SK-N-MC (cell line): ENCODE results near the gene UTF1.
"Not testable (repeated sequence)": the region's sequence is repeated elsewhere in the genome, so short reads cannot be mapped to it uniquely, and the experiment has no call there.

Experiments
- DNase-seq: peaks from one replicate; pipeline ENCODE4 v3.0.0-alpha.2; 2011; ENCODE audit warnings: low read depth, low spot score
- H3K27ac ChIP-seq: fragments of 200-600 bp; sonication (generic); 2 replicates; pipeline ENCODE4 v1.5.1; 2016; ENCODE audit warnings: mixed run types
- H3K36me3 ChIP-seq: fragments of 200-600 bp; sonication (generic); 2 replicates; pipeline ENCODE4 v1.6.1; 2017; ENCODE audit warnings: antibody characterized with exemption, low read length, mixed read lengths; ENCODE audit not compliant: insufficient read depth
- H3K4me3 ChIP-seq: fragments of 200-600 bp; sonication (generic); 2 replicates; pipeline ENCODE4 v1.5.1; 2016
- H3K9ac ChIP-seq: fragments of 200-600 bp; sonication (generic); 2 replicates; pipeline ENCODE4 v1.8.0; 2017; ENCODE audit warnings: mixed run types, mixed read lengths; ENCODE audit not compliant: insufficient read length
- H3K9me3 ChIP-seq: fragments of 200-600 bp; sonication (generic); 2 replicates; pipeline ENCODE4 v1.6.1; 2017; ENCODE audit warnings: low read depth, mild to moderate bottlenecking, antibody characterized with exemption, low read length, moderate library complexity, mixed read lengths
- EZH2 ChIP-seq: fragments of 200-600 bp; sonication (generic); IDR thresholded peaks from one replicate; pipeline ENCODE4 v1.6.1; 2017; ENCODE audit warnings: antibody characterized with exemption
- FOXP2 ChIP-seq: optimal IDR thresholded peaks from 2 replicates; pipeline ENCODE3; 2011; ENCODE audit warnings: mild to moderate bottlenecking, moderate library complexity; ENCODE audit not compliant: insufficient read depth; ENCODE audit errors: extremely low read length, control extremely low read depth
- POLR2AphosphoS5 ChIP-seq: IDR thresholded peaks from 2 replicates; pipeline ENCODE4 v1.6.1; 2012; ENCODE audit warnings: mild to moderate bottlenecking, low read depth, low read length, borderline replicate concordance

The UTF1 gene

DNA sequence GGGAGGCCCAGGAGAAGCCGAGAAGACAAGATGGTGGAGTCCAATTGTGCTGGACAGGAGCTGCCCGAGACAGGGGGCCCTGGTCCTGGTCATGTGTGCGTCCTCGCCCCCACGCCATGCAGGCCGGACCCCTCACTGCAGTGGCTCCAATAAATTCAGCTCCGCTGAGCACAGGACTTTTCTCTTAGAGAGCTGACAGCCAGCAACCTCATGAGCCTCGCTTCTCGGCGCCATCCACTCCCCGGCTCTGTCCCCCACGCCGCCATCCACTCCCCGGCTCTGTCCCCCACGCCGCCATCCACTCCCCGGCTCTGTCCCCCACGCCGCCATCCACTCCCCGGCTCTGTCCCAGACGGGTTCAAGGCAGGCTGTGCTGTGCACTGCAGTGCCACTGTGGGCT, 2.8 kb upstream of the UTF1 start:
- no peaks in the 10 kb centered on the region for H3K36me3 ChIP-seq

DNA sequence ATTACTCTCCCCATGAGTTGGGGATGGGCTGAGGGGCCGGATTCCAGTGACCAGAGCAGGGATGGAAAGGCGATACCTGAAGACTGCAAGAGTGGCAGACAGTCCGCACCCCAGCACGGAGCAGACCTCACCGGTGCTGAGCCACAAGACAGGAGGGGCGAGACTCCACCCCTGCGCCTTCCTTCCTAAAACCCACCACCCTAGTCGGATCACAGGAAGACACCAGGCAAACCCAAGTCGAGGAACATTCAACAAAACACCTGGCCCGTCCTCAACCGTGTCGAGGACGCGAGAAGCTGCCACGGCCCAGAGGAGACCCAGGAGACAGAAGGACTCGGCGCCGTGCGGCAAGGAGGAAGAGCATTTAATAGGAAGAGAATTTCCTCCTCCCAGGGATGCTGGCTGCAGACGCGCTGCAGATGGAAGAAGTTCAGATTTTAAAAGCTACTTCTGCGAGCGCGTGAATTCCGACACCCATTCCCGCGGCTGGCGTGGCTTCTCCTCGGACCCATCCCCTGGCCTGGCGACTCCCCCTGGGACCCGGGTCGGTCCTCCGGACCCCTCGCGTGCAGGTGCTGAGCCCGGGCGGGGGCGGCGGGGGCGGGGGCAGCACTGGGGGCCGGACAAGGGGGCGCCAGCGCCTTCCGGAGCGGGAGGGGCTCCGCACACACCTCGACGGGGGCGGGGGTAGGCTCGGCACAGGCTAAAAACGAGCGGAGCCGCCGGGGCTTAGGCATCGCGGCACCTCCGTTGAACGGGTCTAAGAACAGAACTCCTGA, 563 bp upstream of the UTF1 start:
- Histone ChIP-seq H3K4me3 (no peak overlapping the region), H3K9ac (no peak overlapping the region), H3K27ac (no peak overlapping the region), H3K9me3 (no peaks in the 10 kb centered on the region), H3K36me3 (no peaks in the 10 kb centered on the region)
- no peak for DNase-seq
- no peak for TF ChIP-seq FOXP2
- no peak for TF ChIP-seq EZH2
- TF ChIP-seq POLR2AphosphoS5, result no peak

More for the DNA sequence above, 2.8 kb upstream of the UTF1 start:
- Histone ChIP-seq H3K4me3 (no peak overlapping the region), H3K27ac (no peak overlapping the region), H3K9ac (no peak overlapping the region), H3K9me3 (no peaks in the 10 kb centered on the region)
- DNase-seq, result no peak
- TF ChIP-seq EZH2, result no peak
- TF ChIP-seq POLR2AphosphoS5, result no peak
- no peak for TF ChIP-seq FOXP2

DNA sequence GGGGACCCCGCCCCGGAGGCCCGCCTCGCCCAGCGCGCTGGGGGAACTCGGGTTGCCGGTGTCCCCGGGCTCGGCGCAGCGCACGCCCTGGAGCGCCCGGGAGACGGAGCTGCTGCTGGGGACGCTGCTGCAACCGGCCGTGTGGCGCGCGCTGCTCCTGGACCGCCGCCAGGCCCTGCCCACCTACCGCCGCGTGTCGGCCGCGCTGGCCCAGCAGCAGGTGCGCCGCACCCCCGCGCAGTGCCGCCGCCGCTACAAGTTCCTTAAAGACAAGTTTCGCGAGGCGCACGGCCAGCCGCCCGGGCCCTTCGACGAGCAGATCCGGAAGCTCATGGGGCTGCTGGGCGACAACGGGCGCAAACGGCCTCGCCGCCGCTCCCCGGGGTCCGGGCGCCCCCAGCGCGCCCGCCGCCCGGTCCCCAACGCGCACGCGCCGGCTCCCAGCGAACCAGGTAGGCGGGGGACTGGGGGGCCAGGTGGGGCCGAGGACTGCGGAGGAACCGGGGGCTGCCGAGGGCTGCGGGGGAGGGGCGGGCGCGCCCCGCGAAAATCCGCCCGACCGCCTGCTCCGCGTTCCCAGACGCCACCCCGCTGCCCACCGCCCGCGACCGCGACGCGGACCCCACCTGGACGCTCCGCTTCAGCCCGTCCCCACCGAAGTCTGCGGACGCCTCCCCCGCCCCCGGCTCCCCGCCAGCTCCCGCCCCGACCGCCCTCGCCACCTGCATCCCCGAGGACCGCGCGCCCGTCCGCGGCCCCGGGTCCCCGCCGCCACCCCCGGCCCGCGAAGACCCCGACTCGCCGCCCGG, 574 bp downstream of the UTF1 start:
- H3K9ac ChIP-seq, result no peak overlapping the region
- TF ChIP-seq FOXP2 (no peak), POLR2AphosphoS5 (no peak), EZH2 (no peak)
- no peak overlapping the region for H3K27ac ChIP-seq
- H3K4me3 ChIP-seq, result no peak overlapping the region
- no peaks in the 10 kb centered on the region for H3K9me3 ChIP-seq
- H3K36me3 ChIP-seq, result no peaks in the 10 kb centered on the region
- DNase-seq, result no peak

DNA sequence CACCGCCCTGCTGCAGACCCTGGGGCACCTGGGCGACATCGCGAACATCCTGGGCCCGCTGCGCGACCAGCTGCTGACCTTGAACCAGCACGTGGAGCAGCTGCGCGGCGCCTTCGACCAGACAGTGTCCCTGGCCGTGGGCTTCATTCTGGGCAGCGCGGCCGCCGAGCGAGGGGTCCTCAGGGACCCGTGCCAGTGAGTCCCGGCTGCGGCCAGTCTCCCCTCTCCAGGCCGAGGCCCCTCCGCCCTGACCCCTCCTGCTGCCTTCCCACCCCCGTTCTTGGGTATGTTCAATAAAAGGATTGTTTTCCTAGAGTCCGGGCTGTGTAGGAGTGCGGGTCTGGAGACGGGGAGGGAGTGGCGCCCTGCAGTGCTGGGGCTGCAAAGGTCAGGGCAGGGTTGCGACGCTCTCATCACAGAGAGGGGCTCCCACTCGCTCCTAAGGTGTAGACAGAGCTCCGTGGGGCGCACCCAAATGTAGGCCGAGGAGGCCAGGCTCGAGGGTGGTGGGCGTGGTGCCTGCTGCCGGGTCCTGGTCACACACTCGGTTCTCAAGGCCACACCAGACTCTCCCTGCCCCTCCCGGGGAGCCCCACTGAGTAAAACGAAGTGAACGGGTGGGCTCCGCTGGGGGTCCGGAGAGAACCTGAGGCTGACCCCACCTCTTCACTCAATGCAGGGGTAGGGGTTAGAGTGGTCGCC, 1.4 kb downstream of the UTF1 start:
- Histone ChIP-seq H3K9ac (no peak overlapping the region), H3K27ac (no peak overlapping the region), H3K4me3 (no peak overlapping the region), H3K9me3 (no peaks in the 10 kb centered on the region), H3K36me3 (no peaks in the 10 kb centered on the region)
- DNase-seq, result no peak
- no peak for TF ChIP-seq FOXP2
- TF ChIP-seq POLR2AphosphoS5, result no peak
- no peak for TF ChIP-seq EZH2

DNA sequence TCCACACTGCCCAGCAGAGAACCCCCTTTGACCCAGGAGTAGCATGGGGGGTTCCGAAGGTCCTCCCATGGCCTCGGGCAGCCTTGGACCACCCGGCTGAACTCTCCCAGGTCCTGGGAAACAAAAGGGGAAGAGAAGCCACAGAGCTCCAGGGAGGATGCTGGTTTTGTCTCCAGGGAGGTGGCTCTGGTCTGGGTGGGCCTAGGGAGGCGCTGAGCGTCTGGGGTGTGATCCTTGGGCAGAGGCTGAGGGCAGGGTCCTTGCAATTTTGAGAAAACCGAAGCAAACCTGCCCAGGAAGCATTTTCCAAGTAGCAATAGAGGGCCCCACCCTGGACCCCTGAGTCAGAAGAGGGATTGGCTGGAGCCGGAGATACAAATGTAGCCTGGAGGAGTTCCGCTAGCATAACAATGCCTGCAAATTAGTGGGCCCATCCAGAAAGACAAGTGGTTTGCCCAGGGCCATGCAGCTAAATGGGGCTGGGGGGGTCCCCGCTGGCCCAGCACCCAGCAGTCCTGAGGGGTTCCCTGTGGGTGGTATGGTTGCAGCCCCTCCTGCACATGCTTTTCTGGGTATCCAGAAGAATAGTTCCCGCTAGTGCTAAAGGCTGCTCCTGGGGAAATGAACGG, 2.0 kb downstream of the UTF1 start:
- no peak overlapping the region for H3K4me3 ChIP-seq
- no peaks in the 10 kb centered on the region for H3K36me3 ChIP-seq
- H3K9ac ChIP-seq, result no peak overlapping the region
- no peak for DNase-seq
- H3K9me3 ChIP-seq, result no peaks in the 10 kb centered on the region
- no peak for TF ChIP-seq POLR2AphosphoS5
- no peak overlapping the region for H3K27ac ChIP-seq

DNA sequence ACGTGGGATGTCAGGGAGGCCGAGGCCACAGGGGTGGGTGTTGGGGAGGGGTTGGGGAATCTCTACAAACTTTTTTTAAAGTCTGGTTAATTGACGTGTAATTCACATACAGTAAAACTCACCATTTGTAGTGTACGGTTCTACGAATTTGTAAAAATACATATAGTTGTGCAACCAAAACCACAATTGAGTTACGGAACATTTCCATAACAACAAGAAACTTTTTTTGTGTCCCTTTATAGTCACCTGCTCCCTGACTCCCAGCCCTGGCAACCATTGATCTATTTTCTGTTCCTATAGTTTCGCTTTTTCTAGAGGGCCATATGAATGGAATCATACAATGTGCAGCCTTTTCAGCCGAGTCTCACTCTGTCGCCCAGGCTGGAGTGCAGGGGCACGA, 4.8 kb downstream of the UTF1 start:
- not testable (repeated sequence) for H3K9me3 ChIP-seq, H3K9ac ChIP-seq, H3K36me3 ChIP-seq, H3K4me3 ChIP-seq, H3K27ac ChIP-seq, DNase-seq

DNA sequence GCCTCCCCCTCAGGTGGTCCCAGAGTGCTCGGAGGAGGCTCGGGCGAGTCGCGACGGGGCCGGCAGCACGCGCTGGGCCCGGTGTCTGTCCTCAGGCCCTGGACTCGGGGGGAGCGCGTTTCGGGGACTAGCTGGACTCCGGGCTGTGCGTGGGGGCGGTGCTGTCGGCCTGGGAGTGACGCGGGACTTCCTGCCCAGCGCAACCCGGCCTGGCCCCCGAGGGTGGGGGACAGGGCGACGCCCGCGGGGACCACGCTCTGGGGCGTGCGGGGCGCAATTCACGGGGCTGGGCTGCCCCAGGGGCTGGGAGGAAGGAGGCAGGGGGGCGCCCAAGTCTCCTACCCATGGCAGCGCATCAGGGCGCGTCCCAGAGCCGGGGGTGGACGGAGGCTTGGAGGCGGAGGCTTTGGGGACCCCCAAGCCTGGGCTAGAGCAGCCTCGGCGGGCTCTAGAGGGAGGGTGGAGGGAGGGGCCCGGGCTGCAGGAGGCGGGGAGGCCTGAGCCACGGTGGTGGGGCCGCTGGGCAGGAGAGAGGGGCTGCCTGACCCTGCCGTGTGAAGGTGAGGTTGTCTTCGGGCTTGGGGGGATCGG, 5.3 kb downstream of the UTF1 start:
- no peak overlapping the region for H3K27ac ChIP-seq
- DNase-seq, result no peak
- no peak overlapping the region for H3K4me3 ChIP-seq
- TF ChIP-seq POLR2AphosphoS5, result no peak
- no peak for TF ChIP-seq EZH2
- no peak for TF ChIP-seq FOXP2
- H3K9ac ChIP-seq, result no peak overlapping the region
- H3K9me3 ChIP-seq, result no peaks in the 10 kb centered on the region
- no peaks in the 10 kb centered on the region for H3K36me3 ChIP-seq

DNA sequence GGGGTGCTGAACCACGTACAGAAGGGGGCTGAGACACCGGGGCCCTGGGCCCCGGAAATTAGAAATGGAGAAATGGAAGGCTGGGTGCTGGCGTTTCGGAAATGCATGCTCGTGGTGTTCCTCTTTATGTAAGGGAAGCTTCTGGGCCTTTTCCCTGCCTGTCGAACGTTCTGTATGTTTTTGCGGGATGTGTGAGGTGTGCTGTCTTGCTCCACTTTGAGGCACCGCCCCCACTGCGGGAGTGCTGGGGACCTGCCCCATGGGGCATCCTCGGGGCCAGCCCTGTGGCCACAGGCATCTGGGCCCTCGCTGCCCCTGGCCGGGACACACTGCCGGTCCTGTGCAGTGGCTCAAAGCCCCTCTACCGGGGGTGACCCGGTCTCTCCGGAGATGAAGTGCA, 5.9 kb downstream of the UTF1 start:
- Histone ChIP-seq H3K4me3 (no peak overlapping the region), H3K9me3 (no peaks in the 10 kb centered on the region), H3K27ac (no peak overlapping the region), H3K9ac (no peak overlapping the region), H3K36me3 (no peaks in the 10 kb centered on the region)
- no peak for TF ChIP-seq POLR2AphosphoS5
- TF ChIP-seq FOXP2, result no peak
- TF ChIP-seq EZH2, result no peak
- DNase-seq, result no peak
